WERI-Rb-1 (cell line): ENCODE results near the gene ASB13.
A peak's percentile ranks its signal among the peaks of the same experiment; 100 is the strongest.

Experiments
- DNase-seq: peaks from one replicate; pipeline ENCODE4 v3.0.0-alpha.2; 2020
- H3K27ac ChIP-seq: fragments of 250-450 bp; sonication (Bioruptor Pico); 2 replicates; pipeline ENCODE4 v1.5.1; 2020; ENCODE audit warnings: mild to moderate bottlenecking, moderate library complexity
- H3K27me3 ChIP-seq: fragments of 250-450 bp; sonication (Bioruptor Pico); 2 replicates; pipeline ENCODE4 v1.5.1; 2021; ENCODE audit warnings: mild to moderate bottlenecking, low read depth, moderate library complexity; ENCODE audit not compliant: insufficient read depth, severe bottlenecking
- H3K36me3 ChIP-seq: fragments of 250-450 bp; sonication (Bioruptor Pico); 2 replicates; pipeline ENCODE4 v1.5.1; 2020; ENCODE audit warnings: mild to moderate bottlenecking, moderate library complexity
- H3K4me3 ChIP-seq: 2 replicates; pipeline ENCODE4 v1.5.1; 2011; ENCODE audit warnings: low read depth, mild to moderate bottlenecking, control low read depth, low read length
- H3K9me3 ChIP-seq: fragments of 250-450 bp; sonication (Bioruptor Pico); 2 replicates; pipeline ENCODE4 v1.5.1; 2021; ENCODE audit warnings: mild to moderate bottlenecking, moderate library complexity; ENCODE audit not compliant: severe bottlenecking
- CTCF ChIP-seq: IDR thresholded peaks from 2 replicates; pipeline ENCODE4 v1.5.1; 2011; ENCODE audit warnings: low read depth, mild to moderate bottlenecking, control low read depth, inconsistent platforms, low read length

ASB13 gene

GRCh38 chr10:5592070-5592469, 74.3 kb downstream of the ASB13 start:
- no peak for DNase-seq
- Histone ChIP-seq H3K9me3 (no peaks in the 10 kb centered on the region), H3K27me3 (no peaks in the 10 kb centered on the region), H3K4me3 (no peak overlapping the region), H3K27ac (no peak overlapping the region), H3K36me3 (no peaks in the 10 kb centered on the region)
- TF ChIP-seq CTCF: no peak

GRCh38 chr10:5591336-5591824, 75.0 kb downstream of the ASB13 start:
- Histone ChIP-seq H3K27ac (no peak overlapping the region), H3K9me3 (no peaks in the 10 kb centered on the region), H3K36me3 (no peaks in the 10 kb centered on the region), H3K4me3 (no peak overlapping the region), H3K27me3 (no peaks in the 10 kb centered on the region)
- TF ChIP-seq CTCF: no peak
- DNase-seq: no peak

GRCh38 chr10:5590816-5591215, 75.6 kb downstream of the ASB13 start:
- no peaks in the 10 kb centered on the region for H3K27me3 ChIP-seq
- no peak overlapping the region for H3K4me3 ChIP-seq
- DNase-seq: no peak
- no peak overlapping the region for H3K27ac ChIP-seq
- no peak for TF ChIP-seq CTCF
- no peaks in the 10 kb centered on the region for H3K9me3 ChIP-seq
- H3K36me3 ChIP-seq: no peaks in the 10 kb centered on the region

- no peaks in the 10 kb centered on the region for H3K9me3 ChIP-seq
- H3K27ac ChIP-seq: no peak overlapping the region
- H3K4me3 ChIP-seq: no peak overlapping the region
- H3K36me3 ChIP-seq: no peaks in the 10 kb centered on the region
- H3K27me3 ChIP-seq: no peaks in the 10 kb centered on the region
- DNase-seq: peak; percentile 31
- no peak for TF ChIP-seq CTCF
Observed at GRCh38 chr10:5589661-5590511, 76.5 kb downstream of the ASB13 start.

- Histone ChIP-seq H3K9me3 (no peaks in the 10 kb centered on the region), H3K27ac (no peak overlapping the region), H3K4me3 (no peak overlapping the region), H3K27me3 (no peaks in the 10 kb centered on the region), H3K36me3 (no peaks in the 10 kb centered on the region)
- DNase-seq: no peak
- no peak for TF ChIP-seq CTCF
Observed at GRCh38 chr10:5589011-5589660, 77.3 kb downstream of the ASB13 start.
